Panc1 (cell line): ENCODE results near the gene SNX2. TPM values are rescaled to one million over a fixed set of nuclear protein-coding genes. Genes with fewer than 3 reads are reported as not detected.

Experiments
- ATAC-seq: fragments of 200-7000 bp; cut with Tn5 transposase; 2 replicates; pipeline ENCODE4 v1.9.1; 2020; ENCODE audit warnings: mild to moderate bottlenecking, moderate library complexity
- BruUV-seq: library from RNA; stranded (reverse); fragments of 400-500 nt; replicated peaks from 2 replicates; lab custom pipeline; 2021; lab: Mats Ljungman, UMichigan
- CTCF ChIA-PET: fragments of 300-600 bp; sonication (Branson Sonifier 250); formaldehyde crosslinking; loops from one replicate; lab custom pipeline; 2022; ENCODE audit warnings: antibody characterized with exemption; lab: Charles Lee
- POLR2A ChIA-PET: fragments of 300-600 bp; sonication (Branson Sonifier 250); formaldehyde crosslinking; loops from one replicate; lab custom pipeline; 2022; ENCODE audit warnings: antibody characterized with exemption; lab: Charles Lee
- DNase-seq: peaks from one replicate; pipeline ENCODE4 v3.0.0-alpha.2; 2010; ENCODE audit warnings: low read depth, low spot score
- H3K27ac ChIP-seq: 2 replicates; pipeline ENCODE4 v1.5.1; 2011; ENCODE audit warnings: mild to moderate bottlenecking, low read length, inconsistent platforms
- H3K27me3 ChIP-seq: fragments of 200-500 bp; sonication (Bioruptor generic); 2 replicates; pipeline ENCODE4 v1.6.0; 2014; ENCODE audit warnings: low read length, inconsistent platforms; ENCODE audit not compliant: control insufficient read depth, insufficient read depth
- H3K36me3 ChIP-seq: fragments of 200-500 bp; sonication (Bioruptor generic); 2 replicates; pipeline ENCODE4 v1.5.1; 2014; ENCODE audit warnings: inconsistent platforms, mild to moderate bottlenecking, low read length, moderate library complexity; ENCODE audit not compliant: control insufficient read depth, insufficient read depth
- H3K4me1 ChIP-seq: 2 replicates; pipeline ENCODE4 v1.5.1; 2011; ENCODE audit warnings: inconsistent platforms, mild to moderate bottlenecking, low read length, moderate library complexity; ENCODE audit not compliant: control insufficient read depth, insufficient read depth
- H3K4me3 ChIP-seq, 2 experiments: 2 replicates each; pipeline ENCODE4 v1.5.1; 2011 to 2012; ENCODE audit warnings: low read depth in 2 of 2, low read length in 2 of 2, mild to moderate bottlenecking in 2 of 2, inconsistent platforms in 1 of 2, moderate library complexity in 1 of 2
- H3K9me3 ChIP-seq: fragments of 200-500 bp; sonication (Bioruptor generic); 2 replicates; pipeline ENCODE4 v1.5.1; 2014; ENCODE audit warnings: low read depth, mild to moderate bottlenecking, inconsistent platforms, low read length, moderate library complexity; ENCODE audit not compliant: control insufficient read depth, insufficient read depth
- POLR2AphosphoS5 ChIP-seq: IDR thresholded peaks from 2 replicates; pipeline ENCODE4 v1.6.1; 2012; ENCODE audit warnings: mild to moderate bottlenecking, low read depth, low read length, moderate library complexity
- REST ChIP-seq, 2 experiments: IDR thresholded peaks; 2 replicates each; pipeline ENCODE4 v1.6.1; 2011 to 2012; ENCODE audit warnings: low read depth in 2 of 2, control low read depth in 1 of 2, low read length in 1 of 2, mild to moderate bottlenecking in 1 of 2, moderate library complexity in 1 of 2; ENCODE audit not compliant: insufficient read depth in 1 of 2
- SIN3A ChIP-seq: IDR thresholded peaks from 2 replicates; pipeline ENCODE4 v1.6.1; 2012; ENCODE audit warnings: low read depth, mild to moderate bottlenecking, low read length, moderate library complexity, borderline replicate concordance; ENCODE audit not compliant: insufficient read depth
- TCF7L2 ChIP-seq: IDR thresholded peaks from 2 replicates; pipeline ENCODE4 v1.6.1; 2011; ENCODE audit warnings: mild to moderate bottlenecking, low read depth, low read length, inconsistent platforms
- in situ Hi-C: cut with HindIII; loops from 2 replicates; pipeline ENCODE4 v1.10.0; 2016; ENCODE audit warnings: low sequenced_read_pairs, low pct_unique_long_range_greater_than_20kb
- intact Hi-C: fragments of 100-400 bp; cut with micrococcal nuclease; formaldehyde crosslinking; loops from one replicate; pipeline ENCODE4 v1.10.0; 2022; ENCODE audit not compliant: unreplicated experiment
- total RNA-seq: library from RNA; stranded (reverse); gene quantifications from one replicate; pipeline ENCODE4 v1.2.1, GENCODE V29; 2021; ENCODE audit not compliant: unreplicated experiment
- TF ChIP-seq, protein P1 (sequence below): fragments of 450-650 bp; IDR thresholded peaks from 2 replicates; pipeline ENCODE4 v1.5.1; 2017; ENCODE audit warnings: mild to moderate bottlenecking

Gene SNX2
- total RNA-seq, 1 experiment from 2014 or later: 66.8 TPM

- peaks cover 4% of the 10 kb centered on the region; the same call in 1 of the 2 replicates for H3K36me3 ChIP-seq
- in situ Hi-C loops: no loop called here
Observed at GRCh38 chr5:122810405-122810804, 35.5 kb downstream of the SNX2 start.

DNA sequence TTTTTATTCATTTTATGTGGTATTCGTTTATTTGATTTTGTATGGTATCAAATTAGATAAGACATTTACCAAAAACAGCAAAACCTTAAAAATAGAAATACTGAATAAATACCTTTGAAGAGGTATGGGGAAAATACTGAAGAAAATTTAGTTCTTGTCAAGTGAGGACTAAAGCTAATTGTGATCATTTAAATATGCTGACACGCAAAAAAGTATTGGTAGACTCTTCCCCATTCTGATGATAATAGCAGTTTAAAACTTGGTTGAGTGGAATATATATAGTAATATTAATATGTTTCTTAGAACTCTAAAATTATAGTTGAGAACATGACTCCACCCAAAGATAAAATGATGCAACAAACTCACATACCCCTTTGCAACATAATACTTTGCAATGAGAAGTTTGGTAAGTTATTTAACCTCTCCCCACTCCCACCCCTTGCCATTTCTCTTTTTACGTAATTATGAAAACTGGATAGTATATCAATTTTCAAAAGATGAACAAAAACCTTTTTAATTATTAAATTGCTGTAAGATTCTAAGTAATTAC lies 40.4 kb downstream of the SNX2 start:
- H3K4me3 ChIP-seq: no peak overlapping the region
- DNase-seq: no peak
- in situ Hi-C loops (no loop called here), intact Hi-C loops (no loop called here)
- ChIA-PET CTCF (no interaction called here), POLR2A (no interaction called here)
- ATAC-seq: no peak
- no TSS peak for BruUV-seq
- TF ChIP-seq, protein P1, sequence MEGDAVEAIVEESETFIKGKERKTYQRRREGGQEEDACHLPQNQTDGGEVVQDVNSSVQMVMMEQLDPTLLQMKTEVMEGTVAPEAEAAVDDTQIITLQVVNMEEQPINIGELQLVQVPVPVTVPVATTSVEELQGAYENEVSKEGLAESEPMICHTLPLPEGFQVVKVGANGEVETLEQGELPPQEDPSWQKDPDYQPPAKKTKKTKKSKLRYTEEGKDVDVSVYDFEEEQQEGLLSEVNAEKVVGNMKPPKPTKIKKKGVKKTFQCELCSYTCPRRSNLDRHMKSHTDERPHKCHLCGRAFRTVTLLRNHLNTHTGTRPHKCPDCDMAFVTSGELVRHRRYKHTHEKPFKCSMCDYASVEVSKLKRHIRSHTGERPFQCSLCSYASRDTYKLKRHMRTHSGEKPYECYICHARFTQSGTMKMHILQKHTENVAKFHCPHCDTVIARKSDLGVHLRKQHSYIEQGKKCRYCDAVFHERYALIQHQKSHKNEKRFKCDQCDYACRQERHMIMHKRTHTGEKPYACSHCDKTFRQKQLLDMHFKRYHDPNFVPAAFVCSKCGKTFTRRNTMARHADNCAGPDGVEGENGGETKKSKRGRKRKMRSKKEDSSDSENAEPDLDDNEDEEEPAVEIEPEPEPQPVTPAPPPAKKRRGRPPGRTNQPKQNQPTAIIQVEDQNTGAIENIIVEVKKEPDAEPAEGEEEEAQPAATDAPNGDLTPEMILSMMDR: no peak
- TF ChIP-seq TCF7L2 (no peak), SIN3A (no peak), REST (IDR thresholded peaks at IDR 0.05; ENCODE audit: insufficient read depth in 1 of 2, low read depth in 2 of 2, low read length in 1 of 2) (no peak), POLR2AphosphoS5 (no peak)
- no peak overlapping the region for H3K27ac ChIP-seq
- no peaks in the 10 kb centered on the region for H3K4me1 ChIP-seq
- H3K9me3 ChIP-seq: no peaks in the 10 kb centered on the region
- no peaks in the 10 kb centered on the region for H3K27me3 ChIP-seq
- peaks cover 10% of the 10 kb centered on the region for H3K36me3 ChIP-seq

More at GRCh38 chr5:122810405-122810804, 35.5 kb downstream of the SNX2 start:
- Histone ChIP-seq H3K4me3 (no peak overlapping the region), H3K9me3 (no peaks in the 10 kb centered on the region), H3K27ac (no peak overlapping the region), H3K4me1 (no peaks in the 10 kb centered on the region), H3K27me3 (no peaks in the 10 kb centered on the region)
- ChIA-PET CTCF (no interaction called here), POLR2A (no interaction called here)
- no TSS peak for BruUV-seq
- ATAC-seq: no peak
- no peak for TF ChIP-seq POLR2AphosphoS5
- TF ChIP-seq TCF7L2: no peak
- TF ChIP-seq REST (IDR thresholded peaks at IDR 0.05; ENCODE audit: insufficient read depth in 1 of 2, low read depth in 2 of 2, low read length in 1 of 2): no peak
- TF ChIP-seq, protein P1: no peak
- no peak for TF ChIP-seq SIN3A
- DNase-seq: no peak
- intact Hi-C loops: no loop called here
